H9 (cell line): Measurements from ENCODE around the gene CCDC124. TPM values are rescaled to one million over a fixed set of nuclear protein-coding genes. Genes with fewer than 3 reads are reported as not detected.

ENCODE experiments used
- DNase-seq: peaks from one replicate; pipeline ENCODE4 v3.0.0-alpha.2; 2017
- H2AFZ ChIP-seq: one replicate; pipeline ENCODE4 v1.6.1; 2013; ENCODE audit warnings: mild to moderate bottlenecking, low read length, control low read depth, moderate library complexity
- H2AK5ac ChIP-seq: 2 replicates; pipeline ENCODE4 v1.6.1; 2013; ENCODE audit warnings: low read length, control low read depth, mixed read lengths; ENCODE audit not compliant: insufficient read length
- H2BK120ac ChIP-seq: one replicate; pipeline ENCODE4 v1.6.1; 2013; ENCODE audit warnings: low read depth, mild to moderate bottlenecking, low read length, control low read depth, inconsistent platforms; ENCODE audit not compliant: poor library complexity, severe bottlenecking
- H2BK12ac ChIP-seq: 2 replicates; pipeline ENCODE4 v1.6.1; 2013; ENCODE audit warnings: low read length, control low read depth, mixed read lengths, low read depth; ENCODE audit not compliant: insufficient read length
- H2BK15ac ChIP-seq: 2 replicates; pipeline ENCODE4 v1.6.1; 2013; ENCODE audit warnings: low read depth, low read length, control low read depth
- H2BK20ac ChIP-seq: one replicate; pipeline ENCODE4 v1.6.1; 2013; ENCODE audit warnings: low read depth, mild to moderate bottlenecking, low read length, control low read depth, inconsistent platforms; ENCODE audit not compliant: poor library complexity, severe bottlenecking
- H2BK5ac ChIP-seq: 2 replicates; pipeline ENCODE4 v1.6.1; 2013; ENCODE audit warnings: low read length, control low read depth, mixed read lengths; ENCODE audit not compliant: insufficient read length
- H3K14ac ChIP-seq: 2 replicates; pipeline ENCODE4 v1.6.1; 2013; ENCODE audit warnings: low read length, control low read depth; ENCODE audit not compliant: insufficient read depth
- H3K18ac ChIP-seq: 2 replicates; pipeline ENCODE4 v1.6.1; 2013; ENCODE audit warnings: low read depth, mild to moderate bottlenecking, mixed read lengths, low read length, control low read depth; ENCODE audit not compliant: insufficient read length
- H3K23ac ChIP-seq: 2 replicates; pipeline ENCODE4 v1.6.1; 2013; ENCODE audit warnings: low read length, control low read depth, mixed read lengths, low read depth; ENCODE audit not compliant: insufficient read length
- H3K23me2 ChIP-seq: 2 replicates; pipeline ENCODE4 v1.6.1; 2013; ENCODE audit warnings: low read depth, mild to moderate bottlenecking, mixed read lengths, low read length, control low read depth; ENCODE audit not compliant: insufficient read length, poor library complexity, severe bottlenecking
- H3K27ac ChIP-seq: 2 replicates; pipeline ENCODE4 v1.5.1; 2013; ENCODE audit warnings: low read length, control low read depth, mixed read lengths, low read depth; ENCODE audit not compliant: insufficient read length
- H3K27me3 ChIP-seq: 2 replicates; pipeline ENCODE4 v1.6.1; 2013; ENCODE audit warnings: low read length, control low read depth, inconsistent platforms; ENCODE audit not compliant: insufficient read depth
- H3K4ac ChIP-seq: 2 replicates; pipeline ENCODE4 v1.6.1; 2013; ENCODE audit warnings: low read depth, mild to moderate bottlenecking, control low read depth, inconsistent platforms, low read length, moderate library complexity
- H3K4me1 ChIP-seq: 2 replicates; pipeline ENCODE4 v1.6.1; 2013; ENCODE audit warnings: low read length, control low read depth, inconsistent platforms; ENCODE audit not compliant: insufficient read depth
- H3K4me2 ChIP-seq: 2 replicates; pipeline ENCODE4 v1.6.1; 2013; ENCODE audit warnings: low read length, control low read depth, mixed read lengths; ENCODE audit not compliant: insufficient read length, insufficient read depth
- H3K56ac ChIP-seq: 2 replicates; pipeline ENCODE4 v1.6.1; 2013; ENCODE audit warnings: low read depth, mild to moderate bottlenecking, mixed read lengths, low read length, control low read depth; ENCODE audit not compliant: insufficient read length
- H3K79me1 ChIP-seq: 2 replicates; pipeline ENCODE4 v1.6.1; 2013; ENCODE audit warnings: low read depth, mild to moderate bottlenecking, moderate library complexity, low read length, control low read depth, inconsistent platforms; ENCODE audit not compliant: insufficient read depth, poor library complexity, severe bottlenecking
- H3K79me2 ChIP-seq: 2 replicates; pipeline ENCODE4 v1.6.1; 2013; ENCODE audit warnings: low read length, control low read depth, inconsistent platforms; ENCODE audit not compliant: insufficient read depth
- H3K9ac ChIP-seq: 2 replicates; pipeline ENCODE4 v1.6.1; 2013; ENCODE audit warnings: low read length, control low read depth, mixed read lengths; ENCODE audit not compliant: insufficient read length; ENCODE audit errors: extremely low read depth
- H3K9me3 ChIP-seq: one replicate; pipeline ENCODE4 v1.6.1; 2013; ENCODE audit warnings: low read depth, low read length, inconsistent platforms; ENCODE audit not compliant: control insufficient read depth
- H3T11ph ChIP-seq: one replicate; pipeline ENCODE4 v1.6.1; 2013; ENCODE audit warnings: mild to moderate bottlenecking, low read length, control low read depth, inconsistent platforms
- H4K20me1 ChIP-seq: one replicate; pipeline ENCODE4 v1.6.1; 2013; ENCODE audit not compliant: control insufficient read depth, insufficient read length, insufficient read depth
- H4K5ac ChIP-seq: 2 replicates; pipeline ENCODE4 v1.6.1; 2013; ENCODE audit warnings: low read depth, mild to moderate bottlenecking, mixed read lengths, low read length, control low read depth; ENCODE audit not compliant: insufficient read length
- H4K8ac ChIP-seq: replicated peaks from 2 replicates; pipeline ENCODE4 v1.6.1; 2013; ENCODE audit warnings: low read length, control low read depth, mixed read lengths, low read depth; ENCODE audit not compliant: insufficient read length
- H4K91ac ChIP-seq: 2 replicates; pipeline ENCODE4 v1.6.1; 2013; ENCODE audit warnings: low read depth, mild to moderate bottlenecking, moderate library complexity, mixed read lengths, low read length, control low read depth; ENCODE audit not compliant: insufficient read length
- H3K27ac Mint-ChIP-seq, 3 experiments: 2 replicates in 2 of 3; 3 replicates in 1 of 3; pipeline ENCODE4 v1.8.0; 2020 to 2021; ENCODE audit warnings: mixed read lengths in 3 of 3, mild to moderate bottlenecking in 1 of 3, moderate library complexity in 1 of 3
- H3K27me3 Mint-ChIP-seq: 2 replicates; pipeline ENCODE4 v1.8.0; 2021; ENCODE audit warnings: low read depth, mild to moderate bottlenecking, moderate library complexity, mixed read lengths
- H3K36me3 Mint-ChIP-seq, 3 experiments: 2 replicates in 2 of 3; 3 replicates in 1 of 3; pipeline ENCODE4 v1.8.0; 2020 to 2021; ENCODE audit warnings: low read depth in 3 of 3, mixed read lengths in 3 of 3; ENCODE audit not compliant: insufficient read depth in 1 of 3
- H3K4me1 Mint-ChIP-seq, 2 experiments: 2 replicates each; pipeline ENCODE4 v1.8.0; 2020; ENCODE audit warnings: mixed read lengths in 2 of 2
- H3K4me3 Mint-ChIP-seq, 2 experiments: 2 replicates in 1 of 2; 3 replicates in 1 of 2; pipeline ENCODE4 v1.8.0; 2020 to 2021; ENCODE audit warnings: mild to moderate bottlenecking in 2 of 2, mixed read lengths in 2 of 2, moderate library complexity in 1 of 2
- H3K9me3 Mint-ChIP-seq, 2 experiments: 2 replicates in 1 of 2; 3 replicates in 1 of 2; pipeline ENCODE4 v1.8.0; 2020; ENCODE audit warnings: mild to moderate bottlenecking in 2 of 2, mixed read lengths in 2 of 2, moderate library complexity in 1 of 2
- CTCF ChIP-seq: fragments of 200-600 bp; sonication (generic); conservative IDR thresholded peaks from 3 replicates; pipeline ENCODE4 v1.8.0; 2021; ENCODE audit warnings: antibody characterized with exemption, mild to moderate bottlenecking
- whole genome bisulfite sequencing: extraction: QIAGEN DNeasy Blood & Tissue Kit; methylation state at CpG from one replicate; pipeline ENCODE4 v1.1.7; 2013; ENCODE audit warnings: missing lambda C conversion rate, low lambda C conversion rate, mixed read lengths; ENCODE audit not compliant: insufficient read length; ENCODE audit errors: extremely low coverage; 5-methylcytosine and 5-hydroxymethylcytosine counted together
- total RNA-seq: library from RNA; stranded (reverse); gene quantifications from 2 replicates; pipeline ENCODE4 v1.2.1, GENCODE V29; 2021

CCDC124 gene
- total RNA-seq, 1 experiment from 2014 or later = 119 TPM

GRCh38 chr19:17929056-17929455 is 3.8 kb upstream of the CCDC124 start:
- Histone ChIP-seq H4K91ac (no peak overlapping the region), H2BK15ac (no peak overlapping the region), H2BK120ac (no peak overlapping the region), H2BK5ac (no peak overlapping the region), H2BK12ac (no peak overlapping the region), H4K5ac (no peak overlapping the region), H4K20me1 (no peaks in the 10 kb centered on the region), H3T11ph (no peak overlapping the region), H2BK20ac (no peak overlapping the region), H3K18ac (no peak overlapping the region), H4K8ac (no peak overlapping the region), H3K23me2 (peaks cover 12% of the 10 kb centered on the region), H2AFZ (no peak overlapping the region), H3K23ac (no peak overlapping the region), H3K14ac (no peak overlapping the region), H3K9ac (no peak overlapping the region), H3K27ac (no peak overlapping the region), H3K4me1 (peaks cover 3% of the 10 kb centered on the region; the same call in 1 of the 2 replicates), H3K9me3 (no peaks in the 10 kb centered on the region), H3K79me1 (no peaks in the 10 kb centered on the region), H3K27me3 (no peaks in the 10 kb centered on the region), H2AK5ac (no peak overlapping the region), H3K4ac (no peak overlapping the region), H3K56ac (no peak overlapping the region), H3K79me2 (peaks cover 2% of the 10 kb centered on the region; the same call in 1 of the 2 replicates), H3K4me2 (no peak overlapping the region)
- DNase-seq = no peak
- no peak overlapping the region for H3K4me3 Mint-ChIP-seq
- H3K27me3 Mint-ChIP-seq = peaks cover 7% of the 10 kb centered on the region
- no peaks in the 10 kb centered on the region for H3K36me3 Mint-ChIP-seq
- no peak for TF ChIP-seq CTCF
- H3K4me1 Mint-ChIP-seq = peaks cover 11 to 14% of the 10 kb centered on the region in 2 experiments
- peaks cover 0 to 3% of the 10 kb centered on the region in 2 experiments; a peak in 1 of 5 replicates for H3K9me3 Mint-ChIP-seq
- H3K27ac Mint-ChIP-seq = no peak overlapping the region
- WGBS = no CpG with 5 or more reads among the region's 4 CpGs
